ENCODE measurements around the gene MICAL2. TPM values are rescaled to one million over a fixed set of nuclear protein-coding genes. Genes with fewer than 3 reads are reported as not detected.

MICAL2 gene
- total and polyA plus RNA-seq, 2 of the 13 experiments (the other 11 are each of a cell fraction or from before 2014, with no cell fraction given), result 0.78 to 1.1 TPM

- Histone ChIP-seq H4K20me1 (ENCODE audit: insufficient read depth, low read length) (no peaks in the 10 kb centered on the region), H3K4me1 (ENCODE audit: insufficient read depth, low read length) (peaks cover 83% of the 10 kb centered on the region)
- POLR2A ChIA-PET, result no interaction called here
- TF ChIP-seq ZNF367 (CRISPR knock-in tag; IDR thresholded peaks at IDR 0.05; ENCODE audit: borderline replicate concordance) (no peak), TGIF2 (CRISPR knock-in tag; IDR thresholded peaks at IDR 0.05) (0 out of 2 replicates have a peak, but pooled peaks have one; percentile 41), CBX2 (IDR thresholded peaks at IDR 0.05; ENCODE audit: low read depth, low read length) (no peak), CBX2 (CRISPR knock-in tag; IDR thresholded peaks at IDR 0.05; ENCODE audit: low read depth) (no peak), ZNF687 (CRISPR knock-in tag; IDR thresholded peaks at IDR 0.05) (0 out of 2 replicates have a peak, but pooled peaks have one; percentile 26), ARID5B (CRISPR knock-in tag; IDR thresholded peaks at IDR 0.05) (0 out of 2 replicates have a peak, but pooled peaks have one; percentile 27), ZNF629 (CRISPR knock-in tag; conservative IDR thresholded peaks at IDR 0.05) (peak; percentile 78), ZFP91 (CRISPR knock-in tag; IDR thresholded peaks at IDR 0.05; ENCODE audit: borderline replicate concordance) (no peak), FOXA1 (IDR thresholded peaks at IDR 0.05) (no peak), FOXA1 (CRISPR knock-in tag; IDR thresholded peaks at IDR 0.05) (peak; percentile 24; the same call in 1 of the 2 replicates), ARNT (IDR thresholded peaks at IDR 0.05) (no peak), KLF12 (CRISPR knock-in tag; IDR thresholded peaks at IDR 0.05; ENCODE audit: borderline replicate concordance) (no peak), ZNF121 (CRISPR knock-in tag; IDR thresholded peaks at IDR 0.05) (peak; percentile 91), ZNF639 (CRISPR knock-in tag; conservative IDR thresholded peaks at IDR 0.05) (no peak)
Measured at GRCh38 chr11:12069066-12069676, 41.2 kb upstream of the MICAL2 start.

More at GRCh38 chr11:12069066-12069676, 41.2 kb upstream of the MICAL2 start:
- peak; percentile 7; the same call in 1 of the 3 replicates for ATAC-seq
- 0% methylated on average over 10 of the region's 12 CpGs for WGBS (ENCODE audit: low lambda C conversion rate)
- CTCF ChIA-PET (ENCODE audit: low intra/inter-chr PET ratio, low total read pairs), result no interaction called here
- intact Hi-C loops (cut with micrococcal nuclease; ENCODE audit: unreplicated experiment) (loop anchor here (5.0 kb wide), 1 partner anchor 213 kb away; no protein-coding TSS in a partner anchor), in situ Hi-C loops (cut with HindIII; ENCODE audit: extremely low pct_ligation_motif_present, low pct_unique_long_range_greater_than_20kb) (no loop called here)
- peak; percentile 74 for DNase-seq (ENCODE audit: low spot score)
- peak; percentile 34 for FAIRE-seq
- BruUV-seq (replicated peaks), result no TSS peak
- H3K9me3 ChIP-seq (ENCODE audit: low read length), result no peaks in the 10 kb centered on the region
- H3K36me3 ChIP-seq (replicated peaks in 1 of 2; ENCODE audit: control insufficient read depth in 1 of 2, insufficient read depth in 2 of 2, low read length in 2 of 2), result no peaks in the 10 kb centered on the region
- H3K4me3 ChIP-seq (replicated peaks in 1 of 3; ENCODE audit: insufficient read depth in 1 of 3, low read depth in 2 of 3, low read length in 3 of 3), result no peak overlapping the region
- H3K9ac ChIP-seq (ENCODE audit: insufficient read depth, low read depth, low read length), result no peak overlapping the region
- H3K27me3 ChIP-seq (ENCODE audit: control insufficient read depth in 1 of 2, insufficient read depth in 2 of 2, low read length in 2 of 2), result no peaks in the 10 kb centered on the region
- no peaks in the 10 kb centered on the region for H3K79me2 ChIP-seq (ENCODE audit: insufficient read depth, low read length)
- H3K27ac ChIP-seq (ENCODE audit: extremely low read length, insufficient read depth, low read length), result no peak overlapping the region
- no peak overlapping the region for H2AFZ ChIP-seq (ENCODE audit: low read length)
- H3K4me2 ChIP-seq (ENCODE audit: low read depth, low read length), result peak overlapping the region; percentile 37
